ENCODE results near the gene MTIF3. TPM values are rescaled to one million over a fixed set of nuclear protein-coding genes. Genes with fewer than 3 reads are reported as not detected.

MTIF3 gene
- total and polyA plus RNA-seq, 12 donors: 51.9 to 181 (median 82.2) TPM

GRCh38 chr13:27496006-27496405, 45.6 kb upstream of the MTIF3 start:
- Histone ChIP-seq H3K4me1 (replicated peaks in 1 of 2) (no peaks in the 10 kb centered on the region), H3K27ac (no peak overlapping the region), H3K27me3 (no peaks in the 10 kb centered on the region), H3K9me3 (replicated peaks in 1 of 3) (no peaks in the 10 kb centered on the region), H3K4me3 (no peak overlapping the region), H3K36me3 (replicated peaks in 1 of 2) (no peaks in the 10 kb centered on the region)
- intact Hi-C loops (cut with DNase I): no loop called here
- TF ChIP-seq POLR2A (IDR thresholded peaks at IDR 0.05): no peak
- TF ChIP-seq CTCF (IDR thresholded peaks at IDR 0.05): no peak
- no peak for DNase-seq
- 64 to 73% (median 69%) methylated on average over 4 of the region's 4 CpGs for WGBS, 4 donors

GRCh38 chr13:27495551-27495950, 45.2 kb upstream of the MTIF3 start:
- DNase-seq: no peak
- WGBS, 4 donors: 58 to 76% (median 61%) methylated on average over 3 of the region's 3 CpGs
- TF ChIP-seq POLR2A (IDR thresholded peaks at IDR 0.05) (no peak), CTCF (IDR thresholded peaks at IDR 0.05) (no peak)
- H3K27ac ChIP-seq: no peak overlapping the region
- H3K27me3 ChIP-seq: no peaks in the 10 kb centered on the region
- no peaks in the 10 kb centered on the region for H3K4me1 ChIP-seq (replicated peaks in 1 of 2)
- H3K36me3 ChIP-seq (replicated peaks in 1 of 2): no peaks in the 10 kb centered on the region
- no peaks in the 10 kb centered on the region for H3K9me3 ChIP-seq (replicated peaks in 1 of 3)
- intact Hi-C loops (cut with DNase I): no loop called here
- no peak overlapping the region for H3K4me3 ChIP-seq

GRCh38 chr13:27493981-27494380, 43.6 kb upstream of the MTIF3 start:
- DNase-seq: no peak
- H3K27me3 ChIP-seq: no peaks in the 10 kb centered on the region
- H3K27ac ChIP-seq: no peak overlapping the region
- no peaks in the 10 kb centered on the region for H3K36me3 ChIP-seq (replicated peaks in 1 of 2)
- no peaks in the 10 kb centered on the region for H3K9me3 ChIP-seq (replicated peaks in 1 of 3)
- WGBS, 4 donors: 74 to 81% (median 78%) methylated on average over 2 of the region's 2 CpGs
- intact Hi-C loops (cut with DNase I): no loop called here
- no peaks in the 10 kb centered on the region for H3K4me1 ChIP-seq (replicated peaks in 1 of 2)
- TF ChIP-seq CTCF (IDR thresholded peaks at IDR 0.05) (no peak), POLR2A (IDR thresholded peaks at IDR 0.05) (no peak)
- H3K4me3 ChIP-seq: no peak overlapping the region

- no peaks in the 10 kb centered on the region for H3K4me1 ChIP-seq (replicated peaks in 1 of 2)
- H3K27ac ChIP-seq: no peak overlapping the region
- no peaks in the 10 kb centered on the region for H3K36me3 ChIP-seq (replicated peaks in 1 of 2)
- intact Hi-C loops (cut with DNase I): no loop called here
- no peaks in the 10 kb centered on the region for H3K9me3 ChIP-seq (replicated peaks in 1 of 3)
- 58 to 73% (median 63%) methylated on average over 1 of the region's 1 CpG for WGBS, 4 donors
- no peaks in the 10 kb centered on the region for H3K27me3 ChIP-seq
- no peak for TF ChIP-seq POLR2A (IDR thresholded peaks at IDR 0.05)
- TF ChIP-seq CTCF (IDR thresholded peaks at IDR 0.05): no peak
- H3K4me3 ChIP-seq: no peak overlapping the region
- no peak for DNase-seq
Observed at GRCh38 chr13:27489456-27489855, 39.1 kb upstream of the MTIF3 start.

Data from adrenal gland (tissue), 12 donors.